NCI-H128 (cell line): ENCODE data around the gene SZRD1.

ENCODE experiments used
- DNase-seq: peaks from one replicate; lab custom pipeline; 2025; ENCODE audit not compliant: unreplicated experiment; lab: John Stamatoyannopoulos, UW

The SZRD1 gene

DNA sequence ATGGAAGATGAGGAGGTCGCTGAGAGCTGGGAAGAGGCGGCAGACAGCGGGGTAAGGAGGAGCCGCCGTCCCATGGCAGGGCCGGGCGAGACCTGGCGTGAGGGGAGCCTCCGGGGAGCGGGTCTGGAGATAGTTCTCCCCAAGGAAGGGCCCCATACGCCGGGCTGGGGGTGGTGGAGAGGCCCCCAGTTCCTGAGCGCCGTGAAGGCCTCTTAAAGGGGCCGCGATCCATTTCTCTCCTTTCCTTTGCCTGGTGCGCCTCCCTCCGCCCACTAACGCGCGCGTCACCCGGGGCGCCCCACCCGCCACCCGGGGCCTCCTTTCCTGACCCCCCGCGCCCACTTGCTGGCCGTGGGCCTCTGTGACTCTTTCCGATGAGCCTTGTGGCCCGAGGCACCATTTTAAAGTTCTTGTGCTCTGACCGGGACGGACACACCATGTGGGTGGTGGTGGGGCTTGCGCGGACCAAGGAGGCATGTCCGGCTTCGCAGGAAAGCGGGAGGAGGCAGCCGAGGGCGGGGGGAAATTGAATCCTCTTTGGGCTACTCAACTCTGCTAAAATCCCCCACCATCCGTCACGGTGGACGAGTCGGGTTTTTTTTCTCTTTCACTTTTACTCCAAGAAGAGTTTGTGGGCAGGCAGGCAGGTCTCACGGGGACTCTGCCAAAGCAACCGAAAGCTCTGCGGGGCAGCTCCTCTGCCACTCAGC is 371 bp downstream of the SZRD1 start:
- DNase-seq = peak; percentile 71

GRCh38 chr1:16367968-16368890 is 1.2 kb downstream of the SZRD1 start:
- no peak for DNase-seq

GRCh38 chr1:16369821-16370220 is 2.8 kb downstream of the SZRD1 start:
- no peak for DNase-seq

DNA sequence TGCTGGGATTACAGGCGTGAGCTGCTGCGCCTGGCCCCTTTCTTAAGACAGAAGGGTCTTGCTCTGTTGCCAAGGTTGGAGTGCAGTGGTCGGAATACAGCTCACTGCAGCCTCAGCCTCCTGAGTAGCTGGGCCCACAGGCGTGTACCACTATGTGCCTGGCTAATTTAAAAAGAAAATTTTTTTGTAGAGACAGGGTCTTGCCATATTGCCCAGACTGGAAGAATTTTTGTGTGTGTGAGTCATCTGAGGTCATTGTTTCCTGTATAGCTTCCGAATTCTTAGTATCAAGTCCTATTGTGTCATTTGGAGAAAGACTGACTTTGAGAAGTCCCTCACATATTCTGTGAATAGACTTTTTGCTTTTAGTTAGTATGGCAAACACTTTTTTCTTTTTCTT is 4.7 kb downstream of the SZRD1 start:
- DNase-seq = no peak

GRCh38 chr1:16372535-16373285 is 5.7 kb downstream of the SZRD1 start:
- DNase-seq = no peak

DNA sequence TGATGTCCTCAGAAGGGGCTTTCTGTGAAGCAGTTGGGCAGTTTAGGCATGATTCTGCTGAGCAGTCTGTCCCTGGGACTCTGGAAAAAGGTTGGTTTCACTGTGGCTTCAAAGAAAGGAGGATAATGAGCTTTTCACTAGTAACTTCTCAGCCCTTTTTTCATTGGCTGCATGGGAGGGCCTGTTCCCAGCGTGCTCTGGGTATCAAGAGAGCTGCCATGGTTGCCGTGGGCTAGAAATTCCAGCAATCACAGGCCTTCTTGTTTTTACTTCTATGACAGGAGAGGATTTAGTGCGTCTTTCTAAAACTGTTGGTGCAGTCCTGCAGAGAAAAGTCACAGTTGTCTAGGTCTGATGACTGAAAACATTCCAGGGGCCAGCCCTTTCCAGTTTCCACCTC is 7.2 kb downstream of the SZRD1 start:
- no peak for DNase-seq

- no peak for DNase-seq
Measured at GRCh38 chr1:16375521-16376340, 8.7 kb downstream of the SZRD1 start.

- no peak for DNase-seq
Measured at GRCh38 chr1:16376971-16377370, 9.9 kb downstream of the SZRD1 start.

GRCh38 chr1:16378443-16378842 is 11.4 kb downstream of the SZRD1 start:
- DNase-seq = no peak

DNA sequence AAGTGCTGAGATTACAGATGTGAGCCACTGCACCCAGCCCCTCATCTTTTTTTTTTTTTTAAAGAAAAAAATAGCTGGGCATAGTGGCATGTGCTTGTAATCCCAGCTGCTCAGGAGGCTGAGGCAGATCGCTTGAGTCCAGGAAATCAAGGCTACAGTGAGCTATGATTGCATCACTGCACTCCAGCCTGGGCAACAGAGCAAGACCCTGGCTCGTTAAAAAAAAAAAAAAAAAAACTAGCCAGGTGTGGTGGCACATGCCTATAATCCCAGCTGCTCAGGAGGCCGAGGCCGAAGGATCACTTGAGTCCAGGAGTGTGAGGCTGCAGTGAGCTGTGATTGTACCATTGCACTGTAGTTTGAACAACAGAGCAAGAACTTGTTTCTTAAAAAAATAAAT is 13.8 kb downstream of the SZRD1 start:
- DNase-seq = no peak

- no peak for DNase-seq
Measured at GRCh38 chr1:16383888-16384287, 16.8 kb downstream of the SZRD1 start.

DNA sequence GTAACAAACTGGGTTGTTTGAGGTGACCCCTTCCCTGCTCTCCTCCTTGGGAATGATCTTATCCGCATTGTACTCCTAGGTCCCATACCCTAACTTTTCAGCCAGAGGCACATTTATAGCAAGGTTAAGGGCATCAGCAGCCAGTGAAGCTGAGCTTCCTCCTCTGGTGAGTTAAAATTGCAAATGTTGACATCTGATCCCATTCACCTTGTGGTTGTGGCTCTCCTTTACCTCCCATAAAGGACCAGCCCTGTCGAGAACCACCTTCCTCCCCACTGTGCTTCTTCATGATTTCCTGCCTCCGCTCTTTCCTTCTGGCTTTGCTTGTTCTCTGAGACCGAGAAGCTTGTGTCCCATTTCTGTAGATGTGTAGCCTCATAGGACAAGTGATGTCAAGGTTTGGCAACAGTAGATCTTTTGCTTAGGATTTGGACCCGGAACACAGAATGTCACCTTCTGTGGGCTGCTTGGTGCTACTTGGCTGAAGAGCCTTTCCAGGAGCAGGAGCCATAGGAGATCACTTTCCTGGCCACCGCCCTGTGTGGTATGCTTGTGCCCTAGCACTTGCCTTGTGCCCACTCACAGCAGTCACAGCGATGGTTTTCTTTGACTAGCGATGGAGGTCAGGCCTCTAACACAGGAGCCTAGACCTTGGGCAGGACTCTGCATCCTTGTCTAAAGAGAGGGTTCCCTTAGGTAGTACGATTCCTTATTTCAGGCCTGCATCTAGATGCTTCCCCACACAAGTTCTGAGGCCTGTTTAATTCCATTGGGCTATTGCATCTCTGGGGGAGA is 18.8 kb downstream of the SZRD1 start:
- DNase-seq = no peak

- DNase-seq = no peak
Measured at GRCh38 chr1:16386454-16387113, 19.5 kb downstream of the SZRD1 start.

- DNase-seq = no peak
Measured at GRCh38 chr1:16387201-16388188, 20.5 kb downstream of the SZRD1 start.

GRCh38 chr1:16391411-16391810 is 24.4 kb downstream of the SZRD1 start:
- DNase-seq = no peak

DNA sequence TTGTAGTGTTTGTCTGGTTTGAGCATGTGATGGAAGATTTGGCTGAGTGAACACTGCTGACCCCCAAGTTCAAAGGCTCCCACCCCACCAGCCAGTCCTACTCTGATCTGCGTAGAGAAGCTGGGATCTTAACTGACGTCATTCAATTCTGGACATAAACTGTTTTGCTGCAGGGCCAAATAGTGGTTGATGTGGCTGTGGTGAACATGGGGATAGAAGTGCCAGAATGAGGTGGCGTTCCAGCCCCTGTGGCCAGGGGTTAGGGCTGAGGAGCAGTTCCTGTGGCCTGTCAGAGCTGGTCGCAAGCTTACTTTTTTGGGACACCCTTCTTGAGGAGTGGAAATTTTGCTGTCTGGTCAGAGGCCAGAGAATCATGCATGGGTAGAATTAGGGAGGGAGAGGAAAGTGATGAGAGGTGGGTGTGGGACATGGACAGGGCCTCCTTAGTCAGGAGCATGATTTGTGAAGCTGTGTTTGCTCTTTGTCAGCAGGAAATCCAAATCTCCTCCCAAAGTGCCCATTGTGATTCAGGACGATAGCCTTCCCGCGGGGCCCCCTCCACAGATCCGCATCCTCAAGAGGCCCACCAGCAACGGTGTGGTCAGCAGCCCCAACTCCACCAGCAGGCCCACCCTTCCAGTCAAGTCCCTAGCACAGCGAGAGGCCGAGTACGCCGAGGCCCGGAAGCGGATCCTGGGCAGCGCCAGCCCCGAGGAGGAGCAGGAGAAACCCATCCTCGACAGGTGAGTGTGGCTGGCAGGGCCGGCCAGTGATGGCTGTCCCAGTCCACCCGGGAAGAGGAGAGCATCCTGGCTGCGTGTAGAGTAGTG is 25.9 kb downstream of the SZRD1 start:
- no peak for DNase-seq
